NCI-H82 treated with DMSO at 0.1 percent for 48 hours (cell line): ENCODE measurements around the gene MRGPRE.

Source experiments
- DNase-seq: peaks from one replicate; lab custom pipeline; 2025; ENCODE audit not compliant: unreplicated experiment; lab: John Stamatoyannopoulos, UW

Gene MRGPRE

GRCh38 chr11:3226846-3227567 lies 5.2 kb downstream of the MRGPRE start:
- no peak for DNase-seq

- DNase-seq, result no peak
Observed at GRCh38 chr11:3225826-3226750, 6.1 kb downstream of the MRGPRE start.

GRCh38 chr11:3225159-3225758 lies 7.0 kb downstream of the MRGPRE start:
- DNase-seq, result no peak

GRCh38 chr11:3224401-3225057 lies 7.7 kb downstream of the MRGPRE start:
- no peak for DNase-seq

GRCh38 chr11:3223932-3224381 lies 8.3 kb downstream of the MRGPRE start:
- no peak for DNase-seq

- DNase-seq, result no peak
Observed at GRCh38 chr11:3222941-3223915, 9.0 kb downstream of the MRGPRE start.

GRCh38 chr11:3222003-3222855 lies 10.0 kb downstream of the MRGPRE start:
- DNase-seq, result no peak

GRCh38 chr11:3221408-3222002 lies 10.7 kb downstream of the MRGPRE start:
- DNase-seq, result no peak

- DNase-seq, result no peak
Observed at GRCh38 chr11:3220521-3221407, 11.5 kb downstream of the MRGPRE start.

- DNase-seq, result no peak
Observed at GRCh38 chr11:3220101-3220500, 12.1 kb downstream of the MRGPRE start.

GRCh38 chr11:3219281-3219892 lies 12.8 kb downstream of the MRGPRE start:
- DNase-seq, result no peak

- no peak for DNase-seq
Observed at GRCh38 chr11:3218483-3219280, 13.5 kb downstream of the MRGPRE start, which contains the start of gene MRGPRG. Gene MRGPRG, minus strand, starts transcription at chr11:3218813. Its CDS starts 0 bp downstream, at chr11:3218813.

- no peak for DNase-seq
Observed at GRCh38 chr11:3217818-3218482, 14.3 kb downstream of the MRGPRE start.

GRCh38 chr11:3216027-3216525 lies 16.1 kb downstream of the MRGPRE start:
- no peak for DNase-seq

- no peak for DNase-seq
Observed at GRCh38 chr11:3215346-3216026, 16.7 kb downstream of the MRGPRE start.
